Endothelial cell of umbilical vein (primary cell): ENCODE measurements around the gene GSPT1. TPM values are rescaled to one million over a fixed set of nuclear protein-coding genes. Genes with fewer than 3 reads are reported as not detected.

ENCODE experiments used
- BruUV-seq: library from RNA; stranded (reverse); fragments of 400-500 nt; replicated peaks from 2 replicates; lab custom pipeline; 2021; lab: Mats Ljungman, UMichigan
- CTCF ChIA-PET: fragments of 300-600, 350-600 bp; sonication (Branson Sonifier 250); formaldehyde crosslinking; loops from one replicate; lab custom pipeline; 2021; ENCODE audit warnings: antibody characterized with exemption, inconsistent platforms; lab: Charles Lee
- POLR2A ChIA-PET: fragments of 300-600, 350-600 bp; sonication (Branson Sonifier 250); formaldehyde crosslinking; loops from one replicate; lab custom pipeline; 2021; ENCODE audit warnings: antibody characterized with exemption, inconsistent platforms; lab: Charles Lee
- DNase-seq: peaks from one replicate; pipeline ENCODE4 v3.0.0-alpha.2; 2011; ENCODE audit warnings: low read depth, low spot score
- FAIRE-seq: peaks from 2 replicates; lab custom pipeline; 2011; peaks lifted over from hg19 to GRCh38; lab: Jason Lieb, UNC
- H2AFZ ChIP-seq: 2 replicates; pipeline ENCODE4 v1.6.0; 2012; ENCODE audit warnings: low read depth, low read length, control low read depth, inconsistent platforms
- H3K27ac ChIP-seq: 2 replicates; pipeline ENCODE4 v1.5.1; 2011; ENCODE audit warnings: low read depth, mild to moderate bottlenecking, control low read depth, low read length, moderate library complexity; ENCODE audit not compliant: insufficient read depth
- H3K27me3 ChIP-seq, 2 experiments: 2 replicates each; pipeline versions ENCODE4 v1.6.0 to v1.6.1; 2011; ENCODE audit warnings: low read length in 2 of 2, mixed read lengths in 1 of 2; ENCODE audit not compliant: control insufficient read depth in 2 of 2, insufficient read depth in 2 of 2
- H3K36me3 ChIP-seq, 2 experiments: 2 replicates in 1 of 2; 3 replicates in 1 of 2; pipeline ENCODE4 v1.5.1; 2011; ENCODE audit warnings: low read length in 2 of 2, mild to moderate bottlenecking in 1 of 2, moderate library complexity in 1 of 2; ENCODE audit not compliant: control insufficient read depth in 2 of 2, insufficient read depth in 2 of 2; ENCODE audit errors: extremely low read depth in 1 of 2
- H3K4me1 ChIP-seq: 3 replicates; pipeline ENCODE4 v1.5.1; 2011; ENCODE audit warnings: mild to moderate bottlenecking, low read length; ENCODE audit not compliant: control insufficient read depth, insufficient read depth; ENCODE audit errors: extremely low read depth
- H3K4me2 ChIP-seq: 2 replicates; pipeline ENCODE4 v1.6.1; 2011; ENCODE audit warnings: low read length, control low read depth, mixed read lengths; ENCODE audit not compliant: insufficient read depth
- H3K4me3 ChIP-seq, 3 experiments: fragments of 200-600 bp in 1 of 3; sonication (generic), shearing (Covaris generic) in 1 of 3; replicated peaks in 1 of 3; 2 replicates each; pipeline ENCODE4 v1.5.1; 2011 to 2016; ENCODE audit warnings: control low read depth in 3 of 3, low read length in 3 of 3, mild to moderate bottlenecking in 2 of 3, inconsistent platforms in 1 of 3, low read depth in 1 of 3, moderate library complexity in 1 of 3; ENCODE audit not compliant: insufficient read depth in 1 of 3
- H3K79me2 ChIP-seq: 2 replicates; pipeline ENCODE4 v1.6.0; 2012; ENCODE audit warnings: low read length, inconsistent platforms; ENCODE audit not compliant: control insufficient read depth, insufficient read depth
- H3K9ac ChIP-seq: replicated peaks from 2 replicates; pipeline ENCODE3; 2011; ENCODE audit warnings: low read length, control low read depth; ENCODE audit not compliant: insufficient read depth; ENCODE audit errors: extremely low read depth
- H3K9me1 ChIP-seq: replicated peaks from 3 replicates; pipeline ENCODE4 v1.6.0; 2011; ENCODE audit warnings: mild to moderate bottlenecking, low read length; ENCODE audit not compliant: control insufficient read depth, insufficient read depth; ENCODE audit errors: extremely low read depth
- H3K9me3 ChIP-seq: replicated peaks from 2 replicates; pipeline ENCODE4 v1.5.1; 2012; ENCODE audit warnings: low read length, inconsistent platforms; ENCODE audit not compliant: control insufficient read depth, insufficient read depth
- H4K20me1 ChIP-seq: replicated peaks from 2 replicates; pipeline ENCODE3; 2011; ENCODE audit warnings: mild to moderate bottlenecking, low read length; ENCODE audit not compliant: control insufficient read depth, insufficient read depth; ENCODE audit errors: extremely low read depth
- FOS ChIP-seq: IDR thresholded peaks from 2 replicates; pipeline ENCODE4 v1.6.1; 2011; ENCODE audit warnings: mild to moderate bottlenecking, low read length, moderate library complexity, borderline replicate concordance; ENCODE audit not compliant: insufficient read depth
- GATA2 ChIP-seq: IDR thresholded peaks from 2 replicates; pipeline ENCODE4 v1.7.0; 2011; ENCODE audit warnings: low read depth, mild to moderate bottlenecking, moderate library complexity, mixed read lengths, low read length; ENCODE audit not compliant: insufficient read length, insufficient read depth
- MYC ChIP-seq: IDR thresholded peaks from one replicate; pipeline ENCODE4 v1.6.1; 2011; ENCODE audit warnings: mild to moderate bottlenecking, low read depth, low read length
- POLR2A ChIP-seq: IDR thresholded peaks from 2 replicates; pipeline ENCODE4 v1.6.1; 2012; ENCODE audit warnings: low read depth, mild to moderate bottlenecking, control low read depth, low read length
- POLR2AphosphoS5 ChIP-seq: IDR thresholded peaks from 2 replicates; pipeline ENCODE4 v1.6.1; 2012; ENCODE audit warnings: low read depth, mild to moderate bottlenecking, control low read depth, low read length, moderate library complexity; ENCODE audit not compliant: insufficient read depth
- dilution Hi-C: fragments of 300-500 bp; cut with MboI; formaldehyde crosslinking; loops from one replicate; pipeline ENCODE4 v1.15.0; 2019; ENCODE audit warnings: low sequenced_read_pairs; ENCODE audit not compliant: extremely low pct_ligation_motif_present
- intact Hi-C: fragments of 100-400 bp; cut with micrococcal nuclease; formaldehyde crosslinking; loops from one replicate; pipeline ENCODE4 v1.10.0; 2022
- polyA plus RNA-seq, 4 experiments: library from polyadenylated mRNA; depleted of rRNA in 3 of 4; stranded (reverse) in 3 of 4; unstranded in 1 of 4; fragments of >200 nt; gene quantifications; 2 replicates each; pipeline versions ENCODE4 v1.2.1 to v1.2.3, GENCODE V29; 2011 to 2012; ENCODE audit warnings: missing spikeins in 1 of 4
- total RNA-seq: library from RNA; stranded (reverse); gene quantifications from 2 replicates; pipeline ENCODE4 v1.2.3, GENCODE V29; 2021
- TF ChIP-seq, protein P1 (sequence below), 2 donors: IDR thresholded peaks; 1 replicate in 1 of 2; 2 replicates in 1 of 2; pipeline ENCODE4 v1.5.1; 2011; ENCODE audit warnings: low read length in 2 of 2, mild to moderate bottlenecking in 2 of 2, moderate library complexity in 2 of 2, control low read depth in 1 of 2, inconsistent platforms in 1 of 2, low read depth in 1 of 2; ENCODE audit not compliant: insufficient read depth in 1 of 2; ENCODE audit errors: extremely low read depth in 1 of 2
- TF ChIP-seq, protein P2 (sequence below): IDR thresholded peaks from 2 replicates; pipeline ENCODE4 v1.6.1; 2011; ENCODE audit not compliant: insufficient read depth, insufficient read length

GSPT1 gene
- total and polyA plus RNA-seq, 2 donors (not counting 3 experiments of a cell fraction or from before 2014, with no cell fraction given), result 40.3 to 152 TPM

DNA sequence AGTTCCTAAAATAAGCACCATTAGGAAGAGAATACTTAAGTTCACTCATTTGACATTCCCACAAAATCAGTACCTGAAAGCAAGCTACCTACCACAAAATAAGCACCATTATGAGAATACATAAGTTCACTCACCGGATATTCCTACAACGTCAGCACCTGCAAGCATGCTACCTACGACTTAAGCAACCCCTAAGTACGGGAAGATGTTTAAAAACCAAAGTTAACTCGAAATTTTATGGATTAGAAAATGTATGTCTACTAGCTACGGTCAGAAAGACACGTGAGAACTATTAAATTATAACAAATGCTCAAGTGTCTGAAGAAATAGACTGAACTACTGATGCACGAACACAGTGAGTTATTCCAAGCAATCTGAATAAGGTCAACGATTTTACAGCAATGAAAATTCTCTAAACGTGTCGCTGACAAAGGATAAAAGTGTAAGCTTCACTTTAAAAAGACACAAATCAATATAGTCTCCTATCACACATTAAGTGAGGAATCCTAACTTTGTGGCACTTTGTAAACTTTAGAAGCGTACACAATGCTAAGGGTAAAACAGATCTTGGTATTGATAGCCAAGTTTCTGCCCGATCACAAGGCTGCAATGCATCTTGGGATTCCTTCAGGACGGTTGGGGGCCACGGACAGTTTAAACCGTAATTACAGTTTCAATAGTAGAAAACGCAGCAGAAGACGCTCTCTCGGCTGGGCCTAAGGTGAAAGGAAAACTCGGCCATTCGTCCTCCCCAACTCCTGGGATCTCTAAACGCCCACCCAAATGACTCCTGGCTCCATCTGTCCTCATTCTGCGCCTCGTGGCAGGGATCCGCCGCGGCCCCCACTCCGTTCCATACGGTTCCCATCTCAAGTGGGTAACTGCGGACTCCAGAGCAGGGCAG lies 1.3 kb downstream of the GSPT1 start:
- CTCF ChIA-PET, result interaction anchor here (0.7 to 4.4 kb wide), 2 partner anchors 153 to 180 kb away, joined by 3 to 16 read pairs; no protein-coding TSS in a partner anchor
- dilution Hi-C loops (no loop called here), intact Hi-C loops (loop anchor here (1.0 to 5.0 kb wide), 3 partner anchors 62 to 154 kb away; partner anchors contain the start of gene SNX29)
- Histone ChIP-seq H3K79me2 (peaks cover 62% of the 10 kb centered on the region), H3K9ac (peak overlapping the region; percentile 85), H3K9me3 (no peaks in the 10 kb centered on the region), H3K36me3 (no peaks in the 10 kb centered on the region), H3K9me1 (no peaks in the 10 kb centered on the region), H2AFZ (peak overlapping the region; percentile 80), H3K27ac (peak overlapping the region; percentile 76), H4K20me1 (peaks cover 9% of the 10 kb centered on the region), H3K4me1 (peaks cover 24% of the 10 kb centered on the region), H3K4me3 (peak overlapping the region; percentile 68 to 96 (median 77)), H3K4me2 (peak overlapping the region; percentile 93), H3K27me3 (no peaks in the 10 kb centered on the region)
- FAIRE-seq (peak; percentile 73), DNase-seq (peak; percentile 55)
- TF ChIP-seq POLR2AphosphoS5 (no peak), FOS (no peak), MYC (no peak), GATA2 (peak; percentile 45), POLR2A (no peak)
- TF ChIP-seq, protein P1, sequence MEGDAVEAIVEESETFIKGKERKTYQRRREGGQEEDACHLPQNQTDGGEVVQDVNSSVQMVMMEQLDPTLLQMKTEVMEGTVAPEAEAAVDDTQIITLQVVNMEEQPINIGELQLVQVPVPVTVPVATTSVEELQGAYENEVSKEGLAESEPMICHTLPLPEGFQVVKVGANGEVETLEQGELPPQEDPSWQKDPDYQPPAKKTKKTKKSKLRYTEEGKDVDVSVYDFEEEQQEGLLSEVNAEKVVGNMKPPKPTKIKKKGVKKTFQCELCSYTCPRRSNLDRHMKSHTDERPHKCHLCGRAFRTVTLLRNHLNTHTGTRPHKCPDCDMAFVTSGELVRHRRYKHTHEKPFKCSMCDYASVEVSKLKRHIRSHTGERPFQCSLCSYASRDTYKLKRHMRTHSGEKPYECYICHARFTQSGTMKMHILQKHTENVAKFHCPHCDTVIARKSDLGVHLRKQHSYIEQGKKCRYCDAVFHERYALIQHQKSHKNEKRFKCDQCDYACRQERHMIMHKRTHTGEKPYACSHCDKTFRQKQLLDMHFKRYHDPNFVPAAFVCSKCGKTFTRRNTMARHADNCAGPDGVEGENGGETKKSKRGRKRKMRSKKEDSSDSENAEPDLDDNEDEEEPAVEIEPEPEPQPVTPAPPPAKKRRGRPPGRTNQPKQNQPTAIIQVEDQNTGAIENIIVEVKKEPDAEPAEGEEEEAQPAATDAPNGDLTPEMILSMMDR (IDR thresholded peaks at IDR 0.05; ENCODE audit: extremely low read depth in 1 of 2, insufficient read depth in 1 of 2, low read depth in 1 of 2, low read length in 2 of 2), result no peak
- TF ChIP-seq, protein P2, sequence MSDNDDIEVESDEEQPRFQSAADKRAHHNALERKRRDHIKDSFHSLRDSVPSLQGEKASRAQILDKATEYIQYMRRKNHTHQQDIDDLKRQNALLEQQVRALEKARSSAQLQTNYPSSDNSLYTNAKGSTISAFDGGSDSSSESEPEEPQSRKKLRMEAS, result no peak
- POLR2A ChIA-PET, result no interaction called here
- no TSS peak for BruUV-seq
